ENCODE results near the gene OXLD1.

DNA sequence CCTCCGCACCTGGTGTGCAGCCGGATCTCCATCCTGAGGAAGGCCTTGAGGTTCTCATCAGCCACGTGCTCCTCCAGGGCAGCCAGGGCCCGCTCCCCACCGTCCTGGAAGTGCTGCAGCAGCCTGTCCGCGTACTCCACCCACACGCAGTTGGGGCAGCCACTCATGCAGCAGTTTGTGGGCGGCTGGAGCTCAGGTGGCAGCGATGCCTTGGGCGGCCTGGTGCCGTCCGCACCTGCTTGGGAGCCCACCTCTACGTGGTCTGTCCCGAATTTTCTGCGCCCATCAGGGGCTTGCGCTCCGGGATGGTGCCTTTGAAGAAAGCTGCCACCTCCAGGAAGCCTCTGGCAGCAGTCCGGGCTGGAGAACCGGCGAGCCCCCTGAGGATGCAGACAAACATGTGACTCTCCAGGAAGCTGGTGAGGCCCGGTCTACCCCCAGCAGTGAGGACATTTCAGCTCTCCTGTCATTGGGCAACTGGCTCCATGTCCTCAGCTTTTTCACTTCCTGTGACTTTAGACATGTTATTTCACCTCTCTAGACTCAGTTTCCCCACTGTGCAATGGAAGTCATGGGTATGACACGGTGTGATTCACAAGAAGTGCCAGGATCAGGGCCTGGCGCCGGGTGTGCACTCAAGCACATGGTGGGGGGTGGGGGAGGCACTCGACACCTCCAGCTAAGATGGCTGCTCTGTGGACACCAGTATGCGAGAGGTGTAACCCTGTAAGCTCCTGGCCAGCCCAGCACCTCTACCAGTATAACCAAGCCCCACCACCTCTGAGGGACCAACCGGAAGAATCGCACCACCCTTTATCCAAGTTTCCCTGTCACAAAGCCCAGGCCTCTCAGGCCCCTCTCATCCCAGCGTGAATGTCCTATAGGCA lies 957 bp downstream of the OXLD1 start:
- TF ChIP-seq, protein P1, sequence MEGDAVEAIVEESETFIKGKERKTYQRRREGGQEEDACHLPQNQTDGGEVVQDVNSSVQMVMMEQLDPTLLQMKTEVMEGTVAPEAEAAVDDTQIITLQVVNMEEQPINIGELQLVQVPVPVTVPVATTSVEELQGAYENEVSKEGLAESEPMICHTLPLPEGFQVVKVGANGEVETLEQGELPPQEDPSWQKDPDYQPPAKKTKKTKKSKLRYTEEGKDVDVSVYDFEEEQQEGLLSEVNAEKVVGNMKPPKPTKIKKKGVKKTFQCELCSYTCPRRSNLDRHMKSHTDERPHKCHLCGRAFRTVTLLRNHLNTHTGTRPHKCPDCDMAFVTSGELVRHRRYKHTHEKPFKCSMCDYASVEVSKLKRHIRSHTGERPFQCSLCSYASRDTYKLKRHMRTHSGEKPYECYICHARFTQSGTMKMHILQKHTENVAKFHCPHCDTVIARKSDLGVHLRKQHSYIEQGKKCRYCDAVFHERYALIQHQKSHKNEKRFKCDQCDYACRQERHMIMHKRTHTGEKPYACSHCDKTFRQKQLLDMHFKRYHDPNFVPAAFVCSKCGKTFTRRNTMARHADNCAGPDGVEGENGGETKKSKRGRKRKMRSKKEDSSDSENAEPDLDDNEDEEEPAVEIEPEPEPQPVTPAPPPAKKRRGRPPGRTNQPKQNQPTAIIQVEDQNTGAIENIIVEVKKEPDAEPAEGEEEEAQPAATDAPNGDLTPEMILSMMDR (IDR thresholded peaks at IDR 0.05 in 4 of 5, conservative IDR thresholded peaks at IDR 0.05 in 1 of 5): no peak
- no peak for TF ChIP-seq POLR2A (IDR thresholded peaks at IDR 0.05)

Measured in gastrocnemius medialis (tissue), 4 donors.